ENCODE results near the gene NOLC1.
A peak's percentile ranks its signal among the peaks of the same experiment; 100 is the strongest.
"Not testable (repeated sequence)": the region's sequence is repeated elsewhere in the genome, so short reads cannot be mapped to it uniquely, and the experiment has no call there.

The NOLC1 gene

GRCh38 chr10:102154466-102155116, 2.4 kb downstream of the NOLC1 start:
- no peak for DNase-seq

GRCh38 chr10:102157224-102157623, 5.0 kb downstream of the NOLC1 start:
- no peak for DNase-seq

DNA sequence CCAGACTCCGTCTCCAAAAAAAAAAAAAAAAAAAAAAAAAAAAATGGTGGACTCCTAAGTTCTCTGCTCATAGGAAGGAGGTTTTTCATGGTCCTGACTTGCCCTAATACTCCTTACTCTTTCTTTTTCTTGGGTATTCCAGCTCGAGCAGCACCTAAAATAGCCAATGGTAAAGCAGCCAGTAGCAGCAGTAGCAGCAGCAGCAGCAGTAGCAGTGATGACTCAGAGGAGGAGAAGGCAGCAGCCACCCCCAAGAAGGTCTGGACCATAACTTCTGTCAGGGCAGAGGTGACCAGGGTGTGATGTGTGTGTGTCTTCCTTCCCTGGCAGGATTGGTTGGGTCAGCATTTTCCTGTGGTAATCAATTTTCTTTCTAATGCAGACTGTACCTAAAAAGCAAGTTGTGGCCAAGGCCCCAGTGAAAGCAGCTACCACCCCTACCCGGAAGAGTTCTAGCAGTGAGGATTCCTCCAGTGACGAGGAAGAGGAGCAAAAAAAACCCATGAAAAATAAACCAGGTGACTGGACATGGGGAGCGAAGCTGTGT, 6.9 kb downstream of the NOLC1 start:
- no peak for DNase-seq

DNA sequence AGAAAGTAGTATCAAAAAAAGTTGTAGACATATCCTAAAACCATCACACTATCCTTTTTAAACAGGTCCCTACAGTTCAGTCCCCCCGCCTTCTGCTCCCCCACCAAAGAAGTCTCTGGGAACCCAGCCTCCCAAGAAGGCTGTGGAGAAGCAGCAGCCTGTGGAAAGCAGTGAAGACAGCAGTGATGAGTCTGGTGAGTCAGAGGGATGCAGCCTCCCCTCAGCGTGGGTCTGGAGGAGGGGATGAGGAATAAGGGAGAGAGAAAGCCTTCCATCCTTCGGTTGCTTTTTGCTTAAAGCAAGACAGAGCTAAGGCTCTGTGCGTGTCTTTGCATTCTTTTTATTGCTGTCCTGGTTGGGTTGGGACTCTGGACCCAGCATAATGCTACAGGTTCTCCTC, 7.6 kb downstream of the NOLC1 start:
- no peak for DNase-seq

DNA sequence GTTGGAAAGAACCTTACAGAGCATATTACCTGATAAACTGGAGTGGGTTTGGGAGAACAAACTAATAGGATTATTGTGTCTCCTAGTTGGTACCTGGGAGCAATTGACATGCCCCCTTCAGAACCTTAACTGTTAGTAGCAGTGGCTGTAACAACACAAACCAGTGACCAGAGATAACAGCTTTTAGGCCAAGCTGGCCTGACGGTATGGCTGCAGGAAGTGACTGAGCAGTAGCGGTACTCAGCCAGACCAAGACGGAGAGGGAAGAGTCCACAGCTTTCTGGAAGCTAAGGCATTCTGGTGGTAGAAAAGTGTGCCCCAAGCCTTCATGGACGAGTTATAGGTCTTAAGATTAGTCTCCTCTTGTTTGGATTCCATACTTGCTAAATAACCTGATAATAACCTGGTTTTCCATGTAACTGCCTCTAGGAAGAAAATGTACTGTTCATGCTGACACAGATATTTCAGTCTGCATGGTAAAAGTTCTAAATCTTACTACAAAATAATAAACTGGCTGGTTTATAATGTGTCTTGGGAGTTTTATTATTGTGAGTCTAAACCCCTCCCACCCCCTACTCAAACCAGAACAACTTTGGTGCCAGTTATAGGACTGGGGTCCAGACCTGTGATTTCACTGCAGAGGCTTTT, 11.3 kb downstream of the NOLC1 start:
- no peak for DNase-seq

DNA sequence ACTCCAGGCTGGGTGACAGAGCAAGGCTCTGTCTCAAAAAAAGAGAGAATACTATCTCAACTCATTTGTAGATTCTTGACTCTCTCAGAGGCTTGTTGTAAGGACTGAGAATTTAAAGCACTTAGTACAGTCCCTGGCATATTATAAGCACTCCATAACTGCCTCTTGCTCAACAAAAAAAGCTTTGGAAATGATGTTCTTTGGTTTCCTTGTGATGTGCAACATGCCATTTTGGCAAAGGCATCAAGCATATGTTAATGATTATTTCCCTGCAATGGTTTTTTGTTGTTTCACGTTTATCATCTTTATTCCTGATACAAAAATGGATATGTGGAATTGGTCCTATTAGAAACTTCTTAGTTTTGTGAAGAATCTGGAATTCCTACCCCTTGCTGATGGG, 15.7 kb downstream of the NOLC1 start:
- no peak for DNase-seq

GRCh38 chr10:102170602-102171001, 18.4 kb downstream of the NOLC1 start:
- no peak for DNase-seq

GRCh38 chr10:102172288-102172687, 20.1 kb downstream of the NOLC1 start:
- DNase-seq = no peak

GRCh38 chr10:102175415-102175814, 23.2 kb downstream of the NOLC1 start:
- no peak for DNase-seq

- no peak for DNase-seq
Measured at GRCh38 chr10:102184606-102185005, 32.4 kb downstream of the NOLC1 start.

DNA sequence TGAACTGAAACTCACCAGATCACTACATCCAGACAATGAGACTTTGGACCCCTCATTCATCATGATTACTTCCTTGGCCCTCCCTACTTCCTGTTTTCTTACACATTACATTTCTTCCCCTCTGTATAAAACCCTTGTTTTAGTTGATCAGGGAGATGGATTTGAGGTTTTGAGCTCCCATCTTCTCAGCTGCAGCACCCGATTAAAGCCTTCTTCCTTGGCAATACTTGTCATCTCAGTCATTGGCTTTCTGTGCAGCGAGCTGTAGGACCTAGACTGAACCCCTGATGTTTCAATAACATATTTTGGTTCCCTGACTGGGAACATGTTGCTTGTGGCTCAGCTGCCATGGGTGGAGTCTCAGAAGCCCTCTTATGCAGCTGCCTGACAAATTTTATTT, 33.1 kb downstream of the NOLC1 start:
- no peak for DNase-seq

- DNase-seq = peak in 1 of 14 donors; percentile 2
Measured at GRCh38 chr10:102185811-102186527, 33.8 kb downstream of the NOLC1 start.

DNA sequence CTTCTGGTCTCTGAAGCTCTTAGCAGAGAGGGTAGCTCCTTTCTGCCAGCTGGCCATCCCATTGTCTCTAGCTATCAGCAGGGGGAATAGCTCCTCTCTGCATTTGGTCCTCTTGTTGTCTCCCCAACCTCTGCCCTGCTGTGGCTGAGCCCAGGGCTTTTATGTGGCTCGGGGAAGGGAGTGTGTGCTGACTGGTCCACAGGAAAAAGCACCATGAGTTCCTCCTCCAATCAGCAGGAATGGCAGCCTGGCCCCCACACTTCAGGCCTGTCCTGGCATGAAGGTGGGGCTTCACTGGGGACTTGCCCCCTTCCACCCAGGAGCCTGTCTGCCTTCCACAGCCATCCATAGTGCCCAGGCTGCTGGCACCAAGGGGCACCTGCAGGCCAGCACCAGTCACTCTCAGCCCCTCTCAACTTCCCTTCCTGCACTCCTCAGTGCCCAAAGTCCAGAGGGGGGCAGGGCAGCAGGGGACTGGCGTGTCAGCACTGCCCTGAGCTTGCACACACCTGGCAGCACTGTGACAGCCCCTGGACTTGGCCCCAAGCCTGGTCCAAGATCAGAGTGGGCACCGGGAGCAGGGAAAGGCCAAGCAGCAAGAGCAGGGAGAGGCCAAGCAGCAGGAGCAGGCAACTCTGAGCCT, 36.2 kb downstream of the NOLC1 start:
- DNase-seq = no peak

DNA sequence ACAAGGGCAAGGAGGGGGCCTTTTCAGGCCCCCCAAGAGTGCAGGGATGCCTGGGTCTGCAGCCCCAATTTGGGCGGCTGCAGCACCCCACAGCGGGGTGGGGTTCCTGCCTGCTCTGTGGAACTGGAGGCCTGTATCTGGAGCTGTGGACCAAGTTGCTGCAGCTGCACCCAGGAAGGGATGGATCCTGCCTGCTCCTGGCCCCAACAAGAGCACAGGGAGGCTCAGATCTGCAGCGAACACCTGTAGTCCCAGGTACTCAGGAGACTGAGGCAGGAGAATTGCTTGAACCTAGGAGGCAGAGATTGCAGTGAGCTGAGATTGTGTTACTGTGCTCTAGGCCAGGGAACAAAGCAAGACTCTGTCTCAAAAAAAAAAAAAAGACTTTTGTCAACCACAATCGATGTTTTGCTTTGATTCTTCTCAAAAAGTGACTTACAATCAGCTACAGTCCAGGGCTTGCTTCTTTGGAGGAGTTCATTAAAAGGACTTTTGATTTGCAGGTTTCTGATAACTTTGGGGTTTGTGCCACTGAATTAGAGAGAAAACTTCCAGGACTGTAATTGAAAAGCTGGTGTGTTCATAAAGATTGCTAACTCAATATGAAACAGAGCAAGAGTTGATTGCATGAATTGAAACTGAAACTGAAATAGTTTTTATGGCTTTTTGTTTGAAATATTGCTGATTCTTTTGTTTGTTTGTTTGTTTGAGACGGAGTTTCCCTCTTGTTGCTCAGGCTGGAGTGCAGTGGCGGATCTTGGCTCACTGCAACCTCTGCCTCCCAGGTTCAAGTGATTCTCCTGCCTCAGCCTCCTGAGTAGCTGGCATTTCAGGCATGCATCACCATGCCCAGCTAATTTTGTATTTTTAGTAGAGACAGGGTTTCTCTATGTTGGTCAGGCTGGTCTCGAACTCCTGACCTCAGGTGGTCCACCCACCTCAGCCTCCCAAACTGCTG, 37.0 kb downstream of the NOLC1 start:
- not testable (repeated sequence) for DNase-seq

- no peak for DNase-seq
Measured at GRCh38 chr10:102191956-102192355, 39.8 kb downstream of the NOLC1 start.

DNA sequence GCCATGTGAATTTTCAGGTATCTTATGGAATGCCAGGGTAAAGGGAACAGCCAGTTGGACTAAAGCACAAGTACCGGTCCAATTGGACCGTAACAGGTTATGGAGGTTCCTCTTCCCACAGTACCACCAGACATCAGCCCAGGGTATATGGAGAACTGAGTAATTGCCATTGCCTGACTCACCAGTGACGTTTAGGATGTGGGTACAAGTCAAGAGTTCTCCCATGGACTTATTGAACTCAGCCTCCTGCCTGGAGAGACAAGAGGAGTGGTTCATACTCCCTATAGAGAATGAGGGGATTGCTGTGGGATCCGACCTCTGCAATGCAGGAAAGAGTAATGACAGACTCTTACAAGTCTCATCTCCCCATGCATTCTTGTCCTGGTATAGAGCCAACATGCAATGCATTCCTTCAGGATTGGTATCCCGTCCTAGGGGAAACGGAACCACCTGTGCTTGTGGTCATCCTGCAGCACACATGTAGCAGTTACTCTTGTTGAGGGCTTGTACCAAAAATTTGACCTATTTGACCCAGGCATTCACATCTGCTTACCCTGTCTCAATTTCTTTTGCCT, 43.2 kb downstream of the NOLC1 start:
- DNase-seq = no peak

DNA sequence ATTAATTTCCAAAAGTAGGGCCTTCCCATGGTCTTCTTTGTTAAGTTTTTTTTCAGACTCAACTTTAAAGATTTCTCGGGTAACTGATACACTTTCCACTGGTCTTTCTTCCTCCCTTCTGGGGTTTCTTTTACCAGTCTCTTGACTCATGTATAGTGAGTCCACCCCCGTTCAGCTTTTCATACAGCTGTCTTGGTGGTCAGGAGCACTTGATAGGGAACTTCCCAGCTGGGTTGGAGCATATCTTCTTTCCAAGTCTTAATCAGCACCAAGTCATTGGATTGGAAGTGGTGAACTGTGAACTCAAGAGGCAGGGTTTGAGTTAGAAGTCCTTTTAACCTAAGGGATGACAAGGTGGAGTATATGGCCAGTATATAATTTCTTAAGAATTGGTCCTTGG, 44.7 kb downstream of the NOLC1 start:
- no peak for DNase-seq

- no peak for DNase-seq
Measured at GRCh38 chr10:102198027-102198426, 45.8 kb downstream of the NOLC1 start.

GRCh38 chr10:102200751-102201640, 48.8 kb downstream of the NOLC1 start:
- no peak for DNase-seq

- no peak for DNase-seq
Measured at GRCh38 chr10:102202386-102202785, 50.2 kb downstream of the NOLC1 start.

Data from C1 segment of cervical spinal cord (tissue), 14 donors.